Aorta (tissue), 5 donors: ENCODE data around the gene PTGR1. TPM values are rescaled to one million over a fixed set of nuclear protein-coding genes. Genes with fewer than 3 reads are reported as not detected.
"Not testable (repeated sequence)": the region's sequence is repeated elsewhere in the genome, so short reads cannot be mapped to it uniquely, and the experiment has no call there.

Source experiments
- ATAC-seq: fragments of 200-7000 bp; cut with Tn5 transposase; one replicate; pipeline ENCODE4 v1.9.1; 2022; ENCODE audit warnings: moderate library complexity; ENCODE audit not compliant: low FRiP score
- DNase-seq, 2 donors: peaks; one replicate each; pipeline ENCODE4 v3.0.0-alpha.2; 2020
- H3K27ac ChIP-seq, 2 donors: one replicate each; pipeline ENCODE4 v1.5.1; 2013; ENCODE audit warnings: low read length in 2 of 2, mild to moderate bottlenecking in 2 of 2, moderate library complexity in 2 of 2, control low read depth in 1 of 2, inconsistent platforms in 1 of 2, low read depth in 1 of 2
- H3K27me3 ChIP-seq, 2 donors: one replicate each; pipeline ENCODE4 v1.6.1; 2013; ENCODE audit warnings: control low read depth in 1 of 2, low read length in 1 of 2, mild to moderate bottlenecking in 1 of 2, moderate library complexity in 1 of 2; ENCODE audit not compliant: insufficient read depth in 2 of 2, control insufficient read depth in 1 of 2
- H3K36me3 ChIP-seq, 2 donors: one replicate each; pipeline ENCODE4 v1.6.1; 2013; ENCODE audit warnings: control low read depth in 1 of 2, low read length in 1 of 2, mild to moderate bottlenecking in 1 of 2; ENCODE audit not compliant: insufficient read depth in 2 of 2, control insufficient read depth in 1 of 2
- H3K4me1 ChIP-seq, 2 donors: one replicate each; pipeline ENCODE4 v1.6.1; 2013; ENCODE audit warnings: low read length in 2 of 2, control low read depth in 1 of 2, mild to moderate bottlenecking in 1 of 2, moderate library complexity in 1 of 2; ENCODE audit not compliant: insufficient read depth in 2 of 2, control insufficient read depth in 1 of 2
- H3K4me3 ChIP-seq, 2 donors: one replicate each; pipeline ENCODE4 v1.5.1; 2013; ENCODE audit warnings: low read length in 2 of 2, control low read depth in 1 of 2, mild to moderate bottlenecking in 1 of 2
- H3K9me3 ChIP-seq: one replicate; pipeline ENCODE4 v1.6.1; 2013; ENCODE audit warnings: mild to moderate bottlenecking, low read length; ENCODE audit not compliant: control insufficient read depth
- WGBS, 2 donors: extraction: QIAGEN DNeasy Blood & Tissue Kit; methylation state at CpG; one replicate each; pipeline ENCODE4 v1.1.7; 2013; 5-methylcytosine and 5-hydroxymethylcytosine counted together
- intact Hi-C, 2 donors: fragments of 100-400 bp; cut with DNase I; formaldehyde crosslinking; loops; one replicate each; pipeline versions ENCODE4 v1.14.2 to v1.15.0; 2022
- polyA plus RNA-seq, 2 donors: library from polyadenylated mRNA; stranded (reverse); fragments of 200-250 nt; gene quantifications; one replicate each; pipeline ENCODE4 v1.2.3, GENCODE V29; 2013
- total RNA-seq, 2 donors: library from RNA; stranded (reverse); fragmentation: NEBNext Ultra II Directional; extraction: Animal tissue kit (Norgen Biotek cat#: 25700); gene quantifications; one replicate each; pipeline ENCODE4 v1.2.1, GENCODE V29; 2021
- donor health status: healthy with polysubstance abuse.
- donor health status: Bipolar disorder and iron deficiency.
- donor health status: DM: no; HTN: no; CAD: no.
- donor health status: DM: no; HTN: no; CAD: no.
- donor health status: DM: yes; HTN: yes; CAD: no.

PTGR1 gene
- total and polyA plus RNA-seq, 4 donors = 18.2 to 138 (median 39.5) TPM

GRCh38 chr9:111622626-111623025, 23.2 kb upstream of the PTGR1 start:
- Histone ChIP-seq H3K36me3 (no peaks in the 10 kb centered on the region), H3K27me3 (no peaks in the 10 kb centered on the region), H3K4me1 (no peaks in the 10 kb centered on the region), H3K9me3 (no peaks in the 10 kb centered on the region), H3K27ac (no peak overlapping the region), H3K4me3 (no peak overlapping the region)
- ATAC-seq (no peak), DNase-seq (peak in 1 of 2 donors; percentile 70)
- WGBS, 2 donors = 34 to 40% methylated on average over 3 of the region's 3 CpGs
- intact Hi-C loops = no loop called here

GRCh38 chr9:111621895-111622480, 22.5 kb upstream of the PTGR1 start:
- intact Hi-C loops = no loop called here
- H3K9me3 ChIP-seq = no peaks in the 10 kb centered on the region
- DNase-seq (no peak), ATAC-seq (peak; percentile 82)
- H3K27me3 ChIP-seq = no peaks in the 10 kb centered on the region
- WGBS, 2 donors = 41 to 43% methylated on average over 2 of the region's 2 CpGs
- H3K4me3 ChIP-seq = no peak overlapping the region
- no peak overlapping the region for H3K27ac ChIP-seq
- H3K4me1 ChIP-seq = no peaks in the 10 kb centered on the region
- no peaks in the 10 kb centered on the region for H3K36me3 ChIP-seq

GRCh38 chr9:111617349-111617748, 17.9 kb upstream of the PTGR1 start:
- ATAC-seq, DNase-seq, intact Hi-C loops, H3K4me1 ChIP-seq, H3K9me3 ChIP-seq, H3K36me3 ChIP-seq, H3K4me3 ChIP-seq, H3K27ac ChIP-seq, H3K27me3 ChIP-seq: not testable (repeated sequence)
- WGBS, 2 donors = 94 to 95% methylated on average over 22 to 29 of the region's 29 CpGs

- H3K36me3 ChIP-seq = no peaks in the 10 kb centered on the region
- H3K4me3 ChIP-seq = no peak overlapping the region
- no peak overlapping the region for H3K27ac ChIP-seq
- intact Hi-C loops = no loop called here
- H3K27me3 ChIP-seq = no peaks in the 10 kb centered on the region
- ATAC-seq = no peak
- no peaks in the 10 kb centered on the region for H3K4me1 ChIP-seq
- H3K9me3 ChIP-seq = no peaks in the 10 kb centered on the region
- no peak for DNase-seq
- WGBS, 2 donors = 41 to 46% methylated on average over 3 of the region's 3 CpGs
These were observed 16.5 kb upstream of the PTGR1 start for GRCh38 chr9:111615928-111616327.

GRCh38 chr9:111613436-111614040, 14.1 kb upstream of the PTGR1 start:
- H3K27ac ChIP-seq = no peak overlapping the region
- WGBS, 2 donors = 28 to 31% methylated on average over 4 of the region's 4 CpGs
- intact Hi-C loops = no loop called here
- H3K27me3 ChIP-seq = no peaks in the 10 kb centered on the region
- no peak for DNase-seq
- H3K4me3 ChIP-seq = no peak overlapping the region
- no peaks in the 10 kb centered on the region for H3K9me3 ChIP-seq
- H3K36me3 ChIP-seq = no peaks in the 10 kb centered on the region
- ATAC-seq = no peak
- no peaks in the 10 kb centered on the region for H3K4me1 ChIP-seq

- WGBS, 2 donors = 77 to 80% methylated on average over 7 of the region's 7 CpGs
- no peaks in the 10 kb centered on the region for H3K4me1 ChIP-seq
- no peaks in the 10 kb centered on the region for H3K36me3 ChIP-seq
- DNase-seq (no peak), ATAC-seq (no peak)
- H3K4me3 ChIP-seq = no peak overlapping the region
- no peaks in the 10 kb centered on the region for H3K9me3 ChIP-seq
- no peaks in the 10 kb centered on the region for H3K27me3 ChIP-seq
- intact Hi-C loops = no loop called here
- H3K27ac ChIP-seq = no peak overlapping the region
These were observed 11.4 kb upstream of the PTGR1 start for GRCh38 chr9:111610845-111611244.

- H3K4me3 ChIP-seq = no peak overlapping the region
- no peaks in the 10 kb centered on the region for H3K9me3 ChIP-seq
- ATAC-seq = no peak
- H3K27ac ChIP-seq = no peak overlapping the region
- no peaks in the 10 kb centered on the region for H3K36me3 ChIP-seq
- WGBS, 2 donors = 53 to 56% methylated on average over 5 of the region's 5 CpGs
- H3K27me3 ChIP-seq = no peaks in the 10 kb centered on the region
- intact Hi-C loops = no loop called here
- H3K4me1 ChIP-seq = no peaks in the 10 kb centered on the region
- DNase-seq = no peak
These were observed 10.7 kb upstream of the PTGR1 start for GRCh38 chr9:111610149-111610548.

- intact Hi-C loops = no loop called here
These were observed 5.7 kb upstream of the PTGR1 start for GRCh38 chr9:111605041-111605559.

GRCh38 chr9:111604054-111604615, 4.7 kb upstream of the PTGR1 start:
- 72 to 79% methylated on average over 16 of the region's 16 CpGs for WGBS, 2 donors

More at GRCh38 chr9:111605041-111605559, 5.7 kb upstream of the PTGR1 start:
- Histone ChIP-seq H3K4me3 (no peak overlapping the region), H3K9me3 (no peaks in the 10 kb centered on the region), H3K27ac (no peak overlapping the region), H3K27me3 (no peaks in the 10 kb centered on the region), H3K4me1 (no peaks in the 10 kb centered on the region), H3K36me3 (no peaks in the 10 kb centered on the region)
- no peak for ATAC-seq
- no peak for DNase-seq
- 88 to 89% methylated on average over 9 of the region's 9 CpGs for WGBS, 2 donors

More at GRCh38 chr9:111604054-111604615, 4.7 kb upstream of the PTGR1 start:
- Histone ChIP-seq H3K4me3 (no peak overlapping the region), H3K36me3 (no peaks in the 10 kb centered on the region), H3K4me1 (no peaks in the 10 kb centered on the region), H3K9me3 (no peaks in the 10 kb centered on the region), H3K27ac (no peak overlapping the region), H3K27me3 (no peaks in the 10 kb centered on the region)
- no peak for DNase-seq
- intact Hi-C loops = no loop called here
- ATAC-seq = no peak
